SH-SY5Y (cell line): ENCODE data around the gene SNAPC2.

Experiments used
- GATA2 ChIP-seq: IDR thresholded peaks from 2 replicates; pipeline ENCODE4 v1.6.1; 2011; ENCODE audit warnings: mild to moderate bottlenecking, low read depth, low read length
- GATA3 ChIP-seq: IDR thresholded peaks from 2 replicates; pipeline ENCODE4 v1.6.1; 2011; ENCODE audit warnings: low read depth, mild to moderate bottlenecking, low read length, moderate library complexity

SNAPC2 gene

DNA sequence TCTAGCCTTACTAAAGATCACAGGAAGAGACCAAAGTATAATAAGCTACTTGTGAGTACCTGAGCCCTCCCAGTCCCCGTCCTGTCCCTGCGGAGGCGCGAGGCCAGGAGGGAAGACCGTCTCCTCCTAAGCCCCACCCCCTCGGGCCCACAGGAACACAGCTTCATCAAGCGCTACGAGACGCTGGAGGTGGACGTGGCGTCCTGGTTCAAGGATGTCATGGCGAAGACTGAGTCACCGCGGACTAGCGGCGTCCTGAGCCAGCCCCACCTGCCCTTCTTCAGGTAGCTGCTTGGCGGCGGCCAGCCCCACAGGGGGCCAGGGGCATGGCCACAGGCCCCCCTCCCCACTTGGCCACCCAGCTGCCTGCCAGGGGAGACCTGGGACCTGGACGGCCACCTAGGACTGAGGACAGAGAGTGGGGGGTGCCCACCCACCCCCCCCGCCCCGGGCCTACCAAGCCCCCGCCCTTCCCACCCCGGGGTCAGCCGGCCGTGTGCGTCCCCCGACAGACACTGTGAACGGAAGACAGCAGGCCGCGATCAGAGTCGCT lies 7.9 kb upstream of the SNAPC2 start:
- TF ChIP-seq GATA3: no peak
- TF ChIP-seq GATA2: no peak

GRCh38 chr19:7912697-7913564 lies 7.2 kb upstream of the SNAPC2 start:
- TF ChIP-seq GATA3 (no peak), GATA2 (no peak)

- TF ChIP-seq GATA2 (no peak), GATA3 (no peak)
Observed at GRCh38 chr19:7913652-7914051, 6.5 kb upstream of the SNAPC2 start.

GRCh38 chr19:7914099-7914498 lies 6.0 kb upstream of the SNAPC2 start:
- no peak for TF ChIP-seq GATA3
- TF ChIP-seq GATA2: no peak

DNA sequence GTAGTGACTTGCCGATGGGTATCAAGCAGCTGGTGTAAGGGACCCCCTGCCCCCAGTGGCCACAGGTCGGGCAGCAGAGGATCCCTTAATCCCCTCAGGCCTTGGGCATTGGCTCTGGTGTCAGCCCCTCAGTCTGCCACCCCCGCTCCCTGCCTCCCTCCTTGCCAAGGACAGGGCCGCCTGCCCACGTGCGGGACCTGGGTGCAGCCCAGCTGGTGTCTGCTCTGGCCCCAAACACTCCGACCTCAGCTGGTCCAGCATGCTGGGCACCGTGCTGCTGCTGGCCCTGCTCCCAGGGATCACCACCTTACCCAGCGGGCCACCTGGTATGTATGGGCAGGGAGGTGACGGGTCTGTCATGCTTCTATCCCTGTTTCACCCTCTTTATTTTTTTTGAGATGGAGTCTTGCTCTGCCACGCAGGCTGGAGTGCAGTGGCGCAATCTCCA lies 5.5 kb upstream of the SNAPC2 start, which contains the start of gene TGFBR3L:
Gene TGFBR3L (plus strand): TSS at position 233 of the 448 bp plus-strand sequence.
- TF ChIP-seq GATA2 (no peak), GATA3 (no peak)

DNA sequence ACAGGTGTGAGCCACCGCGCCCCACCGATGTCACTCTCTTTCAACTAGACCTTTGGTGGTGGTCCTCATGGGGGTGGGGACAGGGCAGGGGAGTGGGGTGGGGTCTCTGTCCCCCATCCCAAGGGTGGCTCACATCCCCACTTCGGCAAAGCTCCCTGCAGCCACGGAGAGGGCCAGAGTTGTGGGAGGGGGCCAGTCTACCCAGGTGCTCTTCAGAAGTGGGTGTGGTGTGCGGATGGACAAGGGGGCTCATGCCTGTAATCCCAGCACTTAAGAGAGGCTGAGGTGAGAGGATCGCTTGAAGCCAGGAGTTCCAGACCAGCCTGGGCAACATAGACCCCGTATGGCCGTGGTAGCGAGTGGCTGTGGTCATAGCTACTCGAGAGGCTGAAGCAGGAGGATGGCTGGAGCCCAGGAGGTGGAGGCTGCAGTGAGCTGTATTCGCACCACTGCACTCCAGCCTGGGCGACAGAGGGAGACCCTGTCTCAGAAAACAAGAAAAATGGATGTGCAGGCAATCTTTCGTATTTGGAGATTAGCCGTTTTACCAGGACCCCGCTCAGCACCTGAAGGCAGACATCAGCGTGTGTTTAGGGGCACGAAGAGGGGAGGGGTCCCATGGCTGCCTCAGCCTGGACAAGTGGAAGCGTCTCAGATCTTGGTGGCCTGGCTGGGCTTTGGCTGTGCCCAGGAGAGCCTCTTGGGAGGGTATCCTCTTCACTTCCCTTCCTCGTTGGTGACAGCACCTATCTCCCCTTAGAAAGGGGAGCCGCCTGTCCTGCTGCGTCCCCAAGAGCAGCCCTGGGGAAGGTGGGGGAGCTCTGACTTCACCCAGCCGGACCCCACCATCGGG lies 4.7 kb upstream of the SNAPC2 start:
- no peak for TF ChIP-seq GATA2
- TF ChIP-seq GATA3: no peak

GRCh38 chr19:7916103-7916954 lies 3.8 kb upstream of the SNAPC2 start:
- TF ChIP-seq GATA2 (no peak), GATA3 (no peak)

- TF ChIP-seq GATA2: no peak
Observed at GRCh38 chr19:7916955-7917266, 3.2 kb upstream of the SNAPC2 start.

GRCh38 chr19:7917267-7918061 lies 2.7 kb upstream of the SNAPC2 start:
- TF ChIP-seq GATA3 (no peak), GATA2 (no peak)

DNA sequence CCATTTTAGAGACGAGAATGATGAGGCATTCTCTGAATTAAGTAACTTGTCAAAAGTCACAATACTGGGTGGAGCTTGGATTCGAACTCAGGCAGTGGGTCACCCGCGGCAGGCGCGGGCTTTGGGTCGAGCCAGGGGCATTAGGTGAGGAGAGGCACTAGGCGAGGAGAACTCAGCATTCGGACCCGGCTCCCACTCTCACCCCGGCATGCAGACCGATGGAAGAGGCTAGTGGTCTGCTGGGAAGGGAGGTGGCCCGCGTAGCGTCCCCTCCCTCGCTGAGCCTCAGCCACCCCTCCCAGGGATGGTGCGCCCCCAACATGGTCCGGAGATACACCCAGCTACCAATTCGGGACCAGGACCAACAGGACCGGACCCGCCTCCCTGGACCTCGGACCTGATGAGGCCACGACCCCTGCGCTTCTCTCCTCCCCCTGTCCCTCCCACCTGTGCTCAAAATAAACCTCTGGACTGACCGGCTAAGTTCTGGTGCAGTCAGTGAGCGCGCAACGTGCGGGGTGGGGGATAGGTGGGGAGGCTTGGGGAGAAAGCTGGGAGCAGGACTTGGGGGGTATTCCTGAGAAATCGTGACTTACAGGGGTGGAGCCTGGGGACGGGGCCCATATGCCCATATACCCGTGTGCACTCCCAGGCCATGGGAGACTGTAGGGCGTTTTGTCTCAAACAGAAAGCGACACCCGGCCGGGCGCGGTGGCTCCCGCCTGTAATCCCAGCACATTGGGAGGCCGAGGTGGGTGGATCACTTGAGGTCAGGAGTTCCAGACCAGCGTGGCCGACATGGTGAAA lies 1.3 kb upstream of the SNAPC2 start:
- no peak for TF ChIP-seq GATA3
- TF ChIP-seq GATA2: no peak

DNA sequence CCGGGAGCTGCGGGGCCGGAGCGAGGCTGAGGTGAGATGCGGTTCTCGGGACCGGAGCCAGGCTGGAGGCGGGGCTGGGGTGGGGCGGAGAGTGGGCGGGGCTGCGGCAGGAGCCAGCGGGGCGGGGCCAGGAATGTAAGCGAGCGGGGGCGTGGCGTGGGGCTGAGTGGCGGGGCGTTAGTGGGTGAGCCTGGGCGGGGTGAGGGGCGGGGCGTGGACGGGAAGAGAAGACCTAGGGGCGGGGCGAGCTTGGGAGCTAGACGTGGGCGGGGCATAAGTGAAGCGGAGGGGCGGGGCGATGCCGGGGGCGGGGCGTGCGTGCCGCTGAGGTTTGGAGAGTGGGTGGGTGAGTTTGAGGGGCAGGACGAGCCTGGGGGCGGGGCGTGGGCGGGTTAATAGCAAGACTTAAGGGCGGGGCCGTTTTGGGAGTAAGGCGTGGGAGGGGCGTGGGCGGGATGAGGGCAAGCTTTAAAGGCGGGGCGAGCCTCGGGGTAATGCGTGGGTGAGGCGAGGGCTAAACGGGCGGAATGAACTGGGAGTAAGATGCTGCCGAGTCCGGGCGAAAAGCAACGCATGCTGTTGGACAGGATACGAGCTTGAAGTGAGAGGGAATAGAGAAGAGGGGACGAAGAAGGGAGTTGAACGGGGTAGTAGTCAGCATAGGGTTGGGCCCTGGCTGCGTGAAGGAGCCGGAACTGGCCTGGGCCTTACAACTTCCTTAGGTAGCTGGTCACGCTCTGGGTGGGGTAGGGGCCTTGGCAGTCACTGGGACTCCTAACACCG lies 572 bp downstream of the SNAPC2 start:
- no peak for TF ChIP-seq GATA3
- TF ChIP-seq GATA2: no peak
